Glutamatergic neuron (in vitro differentiated cells): ENCODE measurements around the gene TMEM154. TPM values are rescaled to one million over a fixed set of nuclear protein-coding genes. Genes with fewer than 3 reads are reported as not detected.

ENCODE experiments used
- DNase-seq: peaks from one replicate; pipeline ENCODE4 v3.0.0; 2022
- H3K27ac Mint-ChIP-seq: one replicate; pipeline ENCODE4 v1.8.0; 2020; ENCODE audit warnings: mild to moderate bottlenecking, mixed read lengths, inconsistent platforms; ENCODE audit not compliant: unreplicated experiment
- H3K27me3 Mint-ChIP-seq: one replicate; pipeline ENCODE4 v1.8.0; 2020; ENCODE audit warnings: mild to moderate bottlenecking, moderate library complexity, mixed read lengths, inconsistent platforms; ENCODE audit not compliant: unreplicated experiment
- H3K36me3 Mint-ChIP-seq: one replicate; pipeline ENCODE4 v1.8.0; 2020; ENCODE audit warnings: mild to moderate bottlenecking, mixed read lengths, inconsistent platforms; ENCODE audit not compliant: unreplicated experiment
- H3K4me1 Mint-ChIP-seq: one replicate; pipeline ENCODE4 v1.8.0; 2020; ENCODE audit warnings: mild to moderate bottlenecking, low read depth, mixed read lengths, inconsistent platforms; ENCODE audit not compliant: unreplicated experiment
- H3K4me3 Mint-ChIP-seq: one replicate; pipeline ENCODE4 v1.8.0; 2020; ENCODE audit warnings: mild to moderate bottlenecking, mixed read lengths, inconsistent platforms; ENCODE audit not compliant: unreplicated experiment
- H3K9me3 Mint-ChIP-seq: one replicate; pipeline ENCODE4 v1.8.0; 2020; ENCODE audit warnings: mild to moderate bottlenecking, moderate library complexity, mixed read lengths, inconsistent platforms; ENCODE audit not compliant: unreplicated experiment
- CTCF ChIP-seq: fragments of 200-600 bp; sonication (generic); IDR thresholded peaks from one replicate; pipeline ENCODE4 v1.5.0; 2021; ENCODE audit not compliant: partially characterized antibody, unreplicated experiment
- total RNA-seq: library from RNA; stranded (reverse); fragmentation: NEBNext Ultra II Directional; extraction: Animal tissue kit (Norgen Biotek cat#: 25700); gene quantifications from one replicate; pipeline ENCODE4 v1.2.1, GENCODE V29; 2021; ENCODE audit not compliant: unreplicated experiment

Gene TMEM154
- total RNA-seq, 1 donor from 2014 or later = 0.22 TPM

- Mint-ChIP-seq H3K4me1 (no peaks in the 10 kb centered on the region), H3K36me3 (peaks cover 12% of the 10 kb centered on the region), H3K27me3 (peaks cover 3% of the 10 kb centered on the region), H3K27ac (no peak overlapping the region), H3K4me3 (no peak overlapping the region), H3K9me3 (peaks cover 6% of the 10 kb centered on the region)
- TF ChIP-seq CTCF = no peak
- DNase-seq = no peak
Observed at GRCh38 chr4:152651473-152652060, 28.2 kb downstream of the TMEM154 start.

- no peak overlapping the region for H3K4me3 Mint-ChIP-seq
- TF ChIP-seq CTCF = no peak
- H3K27ac Mint-ChIP-seq = no peak overlapping the region
- H3K36me3 Mint-ChIP-seq = peaks cover 5% of the 10 kb centered on the region
- H3K4me1 Mint-ChIP-seq = peaks cover 3% of the 10 kb centered on the region
- no peaks in the 10 kb centered on the region for H3K27me3 Mint-ChIP-seq
- no peaks in the 10 kb centered on the region for H3K9me3 Mint-ChIP-seq
- no peak for DNase-seq
Observed at GRCh38 chr4:152646221-152646620, 33.6 kb downstream of the TMEM154 start.

- Mint-ChIP-seq H3K27me3 (no peaks in the 10 kb centered on the region), H3K27ac (no peak overlapping the region), H3K4me1 (peaks cover 3% of the 10 kb centered on the region), H3K4me3 (no peak overlapping the region), H3K9me3 (no peaks in the 10 kb centered on the region), H3K36me3 (peaks cover 5% of the 10 kb centered on the region)
- DNase-seq = no peak
- TF ChIP-seq CTCF = no peak
Observed at GRCh38 chr4:152644130-152644529, 35.7 kb downstream of the TMEM154 start.

GRCh38 chr4:152643153-152644035 is 36.4 kb downstream of the TMEM154 start:
- H3K36me3 Mint-ChIP-seq = peaks cover 5% of the 10 kb centered on the region
- H3K4me3 Mint-ChIP-seq = no peak overlapping the region
- H3K27me3 Mint-ChIP-seq = no peaks in the 10 kb centered on the region
- DNase-seq = no peak
- TF ChIP-seq CTCF = no peak
- H3K27ac Mint-ChIP-seq = no peak overlapping the region
- no peaks in the 10 kb centered on the region for H3K9me3 Mint-ChIP-seq
- peaks cover 3% of the 10 kb centered on the region for H3K4me1 Mint-ChIP-seq
